ENCODE measurements around the gene RPL10.

The RPL10 gene

DNA sequence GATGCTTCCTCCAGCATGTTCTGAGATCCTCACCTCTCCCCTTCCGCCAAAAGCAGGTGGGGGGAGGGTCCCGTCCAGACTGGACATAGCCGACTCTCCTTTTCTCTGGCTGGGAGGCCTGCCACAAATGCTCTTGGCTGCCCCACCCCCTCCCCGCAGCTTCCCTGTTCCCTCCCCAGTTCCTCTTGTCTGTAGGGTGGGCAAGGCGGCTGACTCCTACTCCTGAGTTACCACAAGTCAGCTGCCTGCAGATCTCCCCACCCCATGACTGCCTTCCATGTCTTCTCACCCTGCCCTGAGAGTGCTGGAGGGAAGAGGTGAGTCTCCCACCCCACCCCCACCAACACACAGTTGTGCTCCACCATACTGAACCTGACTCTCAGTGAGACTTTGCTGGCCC, 33.2 kb downstream of the RPL10 start:
- no peak for FAIRE-seq

- FAIRE-seq: no peak
These were observed 34.0 kb downstream of the RPL10 start for GRCh38 chrX:154432210-154432609.

DNA sequence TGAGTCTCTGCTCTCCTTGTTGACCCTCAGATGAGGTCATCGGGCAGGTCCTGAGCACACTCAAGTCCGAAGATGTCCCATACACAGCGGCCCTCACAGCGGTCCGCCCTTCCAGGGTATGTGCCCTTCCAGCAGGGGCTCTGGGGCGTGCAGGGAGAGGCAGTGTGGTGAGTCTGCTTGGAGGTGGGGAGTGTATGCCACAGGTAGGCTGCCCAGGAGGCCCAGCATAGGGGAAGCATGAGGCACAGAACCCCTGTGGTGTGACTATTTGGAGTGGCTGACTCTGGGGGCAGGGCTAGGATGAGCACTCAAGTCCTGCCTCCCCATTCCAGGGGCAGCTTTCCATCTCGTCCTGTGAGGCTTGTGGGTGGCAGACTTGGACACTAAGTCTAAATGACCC, 35.4 kb downstream of the RPL10 start:
- FAIRE-seq: no peak

DNA sequence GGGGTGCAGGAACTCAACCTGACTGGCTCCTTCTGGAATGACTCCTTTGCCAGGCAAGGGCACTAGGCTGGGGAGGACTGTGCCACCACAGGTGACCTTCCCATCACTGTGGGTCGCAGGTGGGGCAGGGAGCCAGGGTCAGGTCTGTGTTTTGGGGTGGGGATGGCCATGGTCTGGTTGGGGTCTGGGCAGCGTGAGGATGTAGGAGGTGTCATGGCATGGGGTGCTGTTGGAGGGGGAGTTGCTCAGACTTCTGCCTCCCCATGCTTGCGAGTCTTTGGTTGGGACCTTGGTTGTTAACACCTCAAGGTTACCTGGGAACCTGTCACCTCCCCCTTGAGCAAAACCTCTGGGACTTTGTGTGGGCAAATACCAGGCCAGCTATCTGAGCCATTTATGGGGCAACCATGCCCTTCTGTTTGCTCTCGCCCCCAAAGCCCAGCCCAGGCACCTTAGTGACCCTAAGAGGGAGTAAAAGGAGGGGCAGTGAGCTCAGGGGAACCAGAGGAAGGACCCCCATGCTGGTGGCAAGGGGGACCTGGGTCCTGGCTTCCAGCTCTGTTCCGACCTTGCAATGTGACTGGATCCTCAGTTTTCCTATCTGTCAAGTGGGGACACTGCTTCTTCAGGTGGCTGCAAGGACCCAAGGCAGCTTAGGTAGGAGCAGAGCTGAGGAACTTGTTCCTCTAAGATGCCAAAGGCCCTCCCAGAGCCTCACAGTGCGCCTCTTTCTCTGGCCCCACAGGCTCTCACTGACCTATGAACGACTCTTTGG, 36.4 kb downstream of the RPL10 start:
- no peak for FAIRE-seq

DNA sequence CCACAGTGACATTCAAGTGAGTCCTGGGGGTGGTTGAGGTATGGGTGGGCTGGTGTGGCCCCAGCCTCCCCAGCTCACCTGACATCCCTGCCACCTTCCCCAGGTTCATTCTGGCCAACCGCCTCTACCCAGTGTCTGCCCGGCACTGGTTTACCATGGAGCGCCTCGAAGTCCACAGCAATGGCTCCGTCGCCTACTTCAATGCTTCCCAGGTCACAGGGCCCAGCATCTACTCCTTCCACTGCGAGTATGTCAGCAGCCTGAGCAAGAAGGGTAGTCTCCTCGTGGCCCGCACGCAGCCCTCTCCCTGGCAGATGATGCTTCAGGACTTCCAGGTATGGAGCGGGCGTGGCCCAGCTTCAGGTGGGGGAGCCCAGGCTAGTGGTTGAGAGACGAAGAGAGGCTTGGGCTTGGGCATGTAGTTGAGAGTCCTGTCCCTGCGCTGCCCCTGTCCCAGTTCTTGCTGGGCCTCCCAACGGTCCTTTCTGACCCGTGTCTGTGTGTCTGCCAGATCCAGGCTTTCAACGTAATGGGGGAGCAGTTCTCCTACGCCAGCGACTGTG, 37.1 kb downstream of the RPL10 start:
- no peak for FAIRE-seq

GRCh38 chrX:154436374-154436982, 38.3 kb downstream of the RPL10 start:
- no peak for FAIRE-seq

- no peak for FAIRE-seq
These were observed 39.0 kb downstream of the RPL10 start, which contains the start of gene GDI1 for GRCh38 chrX:154436983-154437752. Gene GDI1, plus strand, starts transcription at chrX:154437154. Its CDS starts 101 bp downstream, at chrX:154437255.

DNA sequence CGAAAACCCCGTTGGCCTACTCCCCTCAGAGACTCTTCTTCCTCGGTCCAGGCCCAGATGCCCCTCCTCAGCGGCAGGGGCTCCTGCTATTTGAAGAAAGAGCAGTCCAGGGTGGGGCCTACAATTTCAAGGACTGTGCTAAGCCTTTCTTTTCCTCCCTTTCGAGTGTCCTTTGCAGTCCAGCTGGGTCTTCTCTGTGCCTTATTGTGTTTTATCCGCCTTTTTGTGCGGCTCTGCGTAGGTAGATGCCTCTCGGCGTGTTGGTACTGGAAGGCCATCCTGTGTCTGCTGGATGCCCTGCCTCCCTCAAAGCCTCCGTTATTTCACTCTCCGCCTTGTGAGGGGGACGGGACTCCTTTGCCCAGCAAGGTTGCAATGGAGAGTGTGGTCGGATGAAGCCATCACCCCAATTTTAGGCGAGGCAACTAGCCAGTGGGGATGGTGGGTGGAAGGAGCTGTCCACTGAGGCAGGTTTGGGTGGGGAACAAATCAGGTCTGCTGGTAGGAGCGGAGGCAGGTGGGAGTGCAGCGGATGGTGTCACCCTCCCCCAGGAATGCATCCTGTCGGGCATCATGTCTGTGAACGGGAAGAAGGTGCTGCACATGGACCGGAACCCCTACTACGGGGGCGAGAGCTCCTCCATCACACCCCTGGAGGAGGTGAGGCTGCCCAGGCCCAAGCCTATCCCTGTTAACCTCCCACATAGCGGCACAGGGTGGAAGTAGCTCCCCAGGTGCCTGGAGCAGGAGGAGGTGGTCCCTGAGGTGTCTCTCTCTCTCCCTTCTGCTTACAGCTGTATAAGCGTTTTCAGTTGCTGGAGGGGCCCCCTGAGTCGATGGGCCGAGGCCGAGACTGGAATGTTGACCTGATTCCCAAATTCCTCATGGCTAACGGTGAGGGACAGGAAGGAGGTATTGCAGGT, 40.1 kb downstream of the RPL10 start:
- no peak for FAIRE-seq

- FAIRE-seq: no peak
These were observed 41.7 kb downstream of the RPL10 start for GRCh38 chrX:154439841-154440240.

DNA sequence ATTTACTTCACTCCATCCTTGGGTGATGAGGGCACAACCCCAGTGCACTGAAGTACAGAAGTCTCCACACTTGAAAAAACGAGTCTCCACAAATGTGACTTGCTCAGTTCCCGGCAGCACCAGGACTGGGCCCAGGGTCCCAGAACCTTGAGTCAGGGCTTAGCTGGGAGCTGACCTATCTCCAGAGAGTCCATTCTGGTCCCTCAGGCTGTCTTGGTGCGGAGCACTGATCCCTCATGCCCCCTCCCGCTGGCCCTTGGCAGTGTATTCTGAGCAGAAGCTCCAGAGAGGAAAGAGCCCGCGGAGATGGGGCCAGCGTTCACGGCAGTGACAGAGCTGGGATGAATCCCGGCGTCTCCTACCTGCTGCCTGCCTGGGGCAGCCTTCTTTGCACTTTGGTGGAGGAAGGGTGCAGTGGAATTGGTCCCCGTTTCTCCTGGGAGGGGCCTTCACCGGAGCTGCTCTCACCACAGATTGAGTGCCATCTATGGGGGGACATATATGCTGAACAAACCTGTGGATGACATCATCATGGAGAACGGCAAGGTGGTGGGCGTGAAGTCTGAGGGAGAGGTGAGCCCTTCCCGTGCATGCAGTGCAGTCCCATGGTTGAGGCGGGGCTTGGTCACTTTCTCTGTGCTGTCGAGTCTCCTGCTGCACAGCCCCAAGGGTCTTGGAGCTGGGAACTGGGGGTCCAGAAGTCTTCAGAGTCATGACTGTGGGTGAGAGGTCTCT, 42.6 kb downstream of the RPL10 start:
- no peak for FAIRE-seq

DNA sequence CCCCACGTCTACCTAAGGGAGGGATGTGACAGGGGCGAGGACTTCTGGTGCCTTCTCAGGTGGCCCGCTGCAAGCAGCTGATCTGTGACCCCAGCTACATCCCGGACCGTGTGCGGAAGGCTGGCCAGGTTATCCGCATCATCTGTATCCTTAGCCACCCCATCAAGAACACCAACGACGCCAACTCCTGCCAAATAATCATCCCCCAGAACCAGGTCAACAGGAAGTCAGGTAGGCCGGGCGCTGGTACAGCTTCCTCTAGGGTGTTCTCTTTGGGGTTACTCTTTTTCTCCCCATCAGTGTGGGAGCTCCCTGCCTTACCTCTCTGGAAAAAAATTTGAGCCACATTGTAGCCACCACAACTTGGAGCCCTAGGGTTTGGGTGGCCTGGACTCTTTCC, 43.4 kb downstream of the RPL10 start:
- no peak for FAIRE-seq

DNA sequence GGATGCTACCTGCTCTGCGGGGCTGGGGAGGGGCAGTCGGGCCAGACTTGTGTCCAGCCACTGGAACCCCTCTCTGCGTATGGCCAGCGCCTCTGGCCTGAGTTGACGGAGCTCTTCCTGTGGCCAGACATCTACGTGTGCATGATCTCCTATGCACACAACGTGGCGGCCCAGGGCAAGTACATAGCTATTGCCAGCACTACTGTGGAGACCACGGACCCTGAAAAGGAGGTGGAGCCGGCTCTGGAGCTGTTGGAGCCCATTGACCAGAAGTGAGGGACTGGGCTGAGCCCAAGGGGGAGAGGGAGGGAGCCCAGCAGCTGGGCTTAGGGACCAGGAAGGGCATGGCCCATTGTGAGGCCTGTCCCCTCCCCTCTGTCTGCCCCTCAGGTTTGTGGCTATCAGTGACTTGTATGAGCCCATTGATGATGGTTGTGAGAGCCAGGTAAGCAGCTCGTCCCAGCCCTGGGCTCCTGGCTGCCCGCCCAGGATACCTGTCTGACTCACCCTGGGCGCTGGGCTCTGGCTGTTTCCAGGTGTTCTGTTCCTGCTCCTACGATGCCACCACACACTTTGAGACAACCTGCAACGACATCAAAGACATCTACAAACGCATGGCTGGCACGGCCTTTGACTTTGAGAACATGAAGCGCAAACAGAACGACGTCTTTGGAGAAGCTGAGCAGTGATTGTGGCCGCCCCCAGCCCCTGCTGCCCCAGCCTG, 44.0 kb downstream of the RPL10 start:
- no peak for FAIRE-seq

DNA sequence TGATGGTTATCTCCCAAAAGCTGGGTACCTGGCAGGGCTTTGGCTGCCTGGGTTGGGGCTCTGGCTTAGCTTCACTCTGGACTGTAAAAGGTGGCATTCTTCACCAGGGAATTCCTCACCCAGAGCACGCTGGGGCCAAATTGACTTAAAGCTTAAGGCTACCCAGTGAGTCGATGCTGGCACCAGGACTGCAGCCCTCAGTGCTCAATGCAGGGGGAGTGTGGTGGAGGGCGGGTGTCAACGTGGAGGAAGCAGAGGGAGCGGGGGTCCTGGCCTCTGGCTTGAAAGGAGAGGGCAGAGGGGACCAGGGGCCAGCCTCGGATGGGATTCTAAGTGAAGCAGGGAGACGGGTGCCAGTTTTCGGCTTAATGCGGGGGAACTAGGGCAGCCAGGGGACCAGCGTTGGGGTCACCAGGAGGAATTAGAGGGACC, 45.3 kb downstream of the RPL10 start:
- no peak for FAIRE-seq

DNA sequence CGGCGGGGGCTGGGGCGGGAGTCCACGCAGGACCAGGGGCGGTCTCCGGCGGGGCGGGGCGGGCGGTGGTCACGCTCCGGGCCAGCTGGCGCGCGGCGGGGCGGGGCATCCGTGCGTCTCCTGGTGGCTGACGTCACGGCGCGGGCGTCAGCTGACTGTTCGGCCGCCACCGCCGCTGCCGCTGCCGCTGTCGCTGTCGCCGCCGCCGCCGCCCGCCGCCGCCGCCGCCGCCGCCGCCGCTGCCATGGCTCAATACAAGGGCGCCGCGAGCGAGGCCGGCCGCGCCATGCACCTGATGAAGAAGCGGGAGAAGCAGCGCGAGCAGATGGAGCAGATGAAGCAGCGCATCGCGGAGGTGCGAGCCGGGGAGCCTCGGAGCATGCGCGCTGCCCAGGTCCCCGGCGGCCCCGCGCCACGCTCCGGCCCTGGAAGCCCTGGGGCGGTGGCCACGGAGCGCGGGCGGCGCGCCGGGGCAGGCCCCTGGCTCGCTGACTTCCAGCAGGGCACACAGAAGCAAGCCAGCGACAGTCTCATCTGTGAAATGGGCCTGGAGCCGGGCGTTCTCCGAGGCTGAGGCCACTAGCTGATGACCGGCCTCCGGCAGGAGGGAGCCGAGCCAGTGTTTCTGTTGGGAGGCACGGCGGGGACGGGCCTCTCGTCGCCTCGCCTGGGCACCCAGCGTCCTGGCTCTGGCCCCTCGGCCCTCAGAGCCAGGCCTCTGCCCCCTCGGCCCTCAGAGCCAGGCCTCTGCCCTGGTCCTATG, 46.0 kb downstream of the RPL10 start, which contains the start of gene FAM50A:
Gene FAM50A, plus strand, starts transcription at position 150 of the 763 bp plus-strand sequence. Its CDS starts 95 bp downstream, at position 245.
- no peak for FAIRE-seq

DNA sequence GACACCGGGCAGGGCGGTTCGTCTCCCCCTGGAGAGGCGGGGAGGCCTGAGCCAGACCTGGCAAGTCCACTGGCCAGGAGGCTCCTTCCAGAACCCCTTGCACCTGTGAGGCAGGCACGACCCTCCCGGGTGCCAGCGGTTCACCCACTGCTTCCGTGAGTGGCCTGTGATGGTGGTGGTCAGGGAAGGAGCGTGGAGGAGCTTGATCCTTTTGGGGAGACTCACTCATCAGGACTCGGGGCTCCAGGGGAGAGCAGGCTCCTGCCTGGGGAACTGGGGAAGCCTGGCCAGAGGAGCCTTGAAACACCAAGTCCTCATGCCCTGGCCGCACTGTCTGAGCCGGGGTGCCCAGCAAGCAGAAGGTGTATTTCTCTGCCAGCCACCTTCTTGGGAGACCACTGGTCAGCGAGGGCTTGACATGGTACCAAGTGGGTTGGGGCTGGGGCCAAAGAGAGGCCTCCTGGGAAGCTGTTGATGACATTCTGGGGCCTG, 46.6 kb downstream of the RPL10 start:
- no peak for FAIRE-seq

DNA sequence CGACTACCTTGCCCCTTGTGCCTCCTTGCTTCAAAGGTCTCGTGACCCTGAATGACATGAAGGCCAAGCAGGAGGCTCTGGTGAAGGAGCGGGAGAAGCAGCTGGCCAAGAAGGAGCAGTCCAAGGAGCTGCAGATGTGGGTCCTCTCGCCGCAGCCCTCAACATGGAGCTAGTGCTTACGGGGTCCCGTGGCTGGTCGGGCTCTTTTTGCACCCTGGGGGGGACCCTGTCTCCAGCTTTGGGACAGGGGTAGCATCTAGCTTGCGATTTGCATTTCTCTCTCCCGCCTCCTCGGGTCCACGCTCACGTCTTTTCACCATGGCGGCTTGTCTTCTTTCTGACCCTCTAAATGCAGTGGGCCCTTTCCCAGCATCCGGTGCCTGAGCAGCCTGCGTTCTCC, 47.6 kb downstream of the RPL10 start:
- FAIRE-seq: no peak

- FAIRE-seq: no peak
These were observed 48.3 kb downstream of the RPL10 start for GRCh38 chrX:154446430-154446829.

GRCh38 chrX:154448484-154448883, 50.3 kb downstream of the RPL10 start:
- no peak for FAIRE-seq

GRCh38 chrX:154449618-154450017, 51.4 kb downstream of the RPL10 start:
- FAIRE-seq: no peak

- FAIRE-seq: no peak
These were observed 52.1 kb downstream of the RPL10 start for GRCh38 chrX:154450312-154450711.

Data from endometrium (tissue), 2 donors.